ENCODE data around the gene CHRNA3.
"Not testable (repeated sequence)": the region's sequence is repeated elsewhere in the genome, so short reads cannot be mapped to it uniquely, and the experiment has no call there.

CHRNA3 gene

DNA sequence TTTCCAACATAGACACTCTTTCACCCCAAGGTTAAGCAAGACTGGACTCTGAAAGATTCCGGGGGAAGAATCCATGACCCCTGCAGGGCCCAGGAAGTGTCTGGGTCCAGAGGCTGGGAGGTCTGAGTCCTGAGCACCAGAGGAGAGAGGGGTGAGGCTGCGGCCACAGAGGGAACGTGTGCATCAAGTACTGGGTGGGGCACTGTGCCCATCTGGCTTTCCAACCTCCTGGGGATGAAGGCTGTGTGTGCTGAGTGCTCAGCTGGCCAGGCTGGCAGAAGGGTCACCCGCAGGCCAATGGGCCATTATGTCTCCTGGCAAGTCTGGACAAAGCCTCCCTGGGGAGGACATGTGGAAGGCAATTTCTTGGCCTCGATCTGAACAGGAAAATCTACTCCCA lies 3.3 kb downstream of the CHRNA3 start:
- DNase-seq (ENCODE audit: low read depth in 2 of 2), result no peak

DNA sequence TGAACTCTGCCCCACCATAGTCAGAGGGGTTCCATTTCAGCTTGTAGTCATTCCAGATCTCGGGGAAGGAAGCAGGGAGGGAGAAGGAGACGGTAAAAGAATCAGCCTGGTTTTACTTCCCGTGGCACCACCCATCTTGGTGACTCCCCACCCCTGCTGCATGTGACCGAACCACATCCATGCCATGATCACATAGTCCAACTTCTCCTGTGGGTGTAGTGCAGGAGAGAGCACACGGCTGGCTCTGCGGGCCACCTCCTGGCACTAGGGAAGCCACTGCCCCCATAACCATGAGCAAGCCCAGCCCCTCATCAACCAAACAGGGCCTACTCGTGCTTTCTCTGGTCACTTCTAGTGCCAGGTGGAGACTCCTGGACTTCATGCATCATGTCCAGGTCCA lies 3.7 kb downstream of the CHRNA3 start:
- DNase-seq (ENCODE audit: low read depth in 2 of 2), result no peak

GRCh38 chr15:78616506-78616905 lies 4.3 kb downstream of the CHRNA3 start:
- no peak for DNase-seq (ENCODE audit: low read depth in 2 of 2)

DNA sequence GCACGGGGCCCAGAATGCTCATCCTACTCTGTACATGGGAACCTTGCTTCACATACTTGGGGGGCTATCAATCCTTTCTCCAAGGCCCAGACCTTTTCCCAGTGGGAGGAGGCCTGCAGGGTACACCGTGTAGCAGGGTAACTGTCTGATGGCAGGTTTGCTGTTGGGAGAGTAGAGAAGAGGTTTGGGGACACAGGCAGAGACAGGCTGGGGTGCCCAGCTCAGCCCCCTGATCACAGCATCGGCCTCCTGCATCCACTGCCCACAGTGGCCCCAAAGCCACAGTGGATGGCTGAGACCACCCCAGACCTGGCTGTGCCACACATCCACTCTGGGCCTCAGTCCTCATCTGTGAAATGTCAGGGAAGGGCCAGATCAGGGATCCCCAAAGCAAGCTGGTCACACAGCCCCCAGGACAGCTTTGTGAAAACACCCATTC lies 5.6 kb downstream of the CHRNA3 start:
- no peak for DNase-seq (ENCODE audit: low read depth in 2 of 2)

- DNase-seq (ENCODE audit: low read depth in 2 of 2), result no peak
Measured at GRCh38 chr15:78614021-78614420, 6.8 kb downstream of the CHRNA3 start.

- not testable (repeated sequence) for DNase-seq (ENCODE audit: low read depth in 2 of 2)
Measured at GRCh38 chr15:78609551-78609950, 11.2 kb downstream of the CHRNA3 start.

DNA sequence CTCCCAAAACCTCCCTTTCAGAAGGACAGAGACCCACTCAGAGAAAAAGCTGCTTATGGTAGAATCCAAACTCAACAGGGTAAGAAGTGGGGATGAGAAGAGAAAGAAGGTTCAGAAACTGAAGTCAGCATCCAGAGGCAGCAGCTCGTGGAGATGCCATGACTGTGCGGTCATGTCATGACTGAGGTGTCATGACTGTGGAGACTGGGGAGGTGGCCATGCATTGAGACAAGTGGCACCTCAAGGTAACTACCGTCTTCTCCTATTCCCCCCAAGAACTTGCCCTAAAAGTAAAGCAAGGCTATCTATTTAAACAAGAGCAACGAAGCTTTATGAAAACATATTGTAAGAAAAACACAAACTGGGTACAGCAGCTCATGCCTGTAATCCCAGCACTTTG lies 15.1 kb downstream of the CHRNA3 start:
- no peak for DNase-seq (ENCODE audit: low read depth in 2 of 2)

DNA sequence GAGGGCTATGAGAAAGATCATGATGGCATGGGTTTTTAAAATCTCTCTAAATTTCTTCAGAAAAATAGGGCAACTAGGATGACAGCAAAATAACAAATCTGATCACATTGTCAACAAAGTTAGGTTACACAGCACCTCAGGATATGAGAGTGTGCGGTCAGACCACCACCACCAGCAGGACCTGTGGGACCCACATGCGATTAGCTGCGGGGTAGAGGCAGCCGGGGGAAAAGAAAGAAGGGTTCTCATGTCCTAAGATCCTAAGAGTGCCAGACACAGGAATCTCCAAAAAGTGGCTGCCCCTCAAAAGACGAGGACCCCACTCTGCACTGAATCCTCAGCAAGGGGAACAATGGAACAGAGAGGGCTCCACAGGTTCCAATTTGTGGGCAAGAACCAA lies 15.6 kb downstream of the CHRNA3 start:
- no peak for DNase-seq (ENCODE audit: low read depth in 2 of 2)

DNA sequence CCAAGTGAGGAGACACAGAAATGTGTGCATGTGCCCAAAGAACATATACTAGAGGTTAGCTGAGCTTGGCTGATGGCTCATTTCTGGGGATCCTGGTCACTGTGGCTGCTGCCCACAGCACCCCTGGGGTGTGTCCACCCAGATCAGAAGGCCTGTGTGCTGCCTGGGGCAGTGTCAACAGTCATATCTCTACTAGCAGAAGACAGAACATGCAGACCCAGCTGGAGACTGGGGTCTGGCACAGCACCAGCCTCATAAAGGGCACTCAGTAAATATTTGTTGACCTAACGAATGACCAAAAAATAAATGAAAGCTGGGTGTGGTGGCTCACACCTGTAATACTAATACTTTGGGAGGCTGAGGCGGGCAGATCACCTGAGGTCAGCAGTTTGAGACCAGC lies 16.4 kb downstream of the CHRNA3 start:
- no peak for DNase-seq (ENCODE audit: low read depth in 2 of 2)

DNA sequence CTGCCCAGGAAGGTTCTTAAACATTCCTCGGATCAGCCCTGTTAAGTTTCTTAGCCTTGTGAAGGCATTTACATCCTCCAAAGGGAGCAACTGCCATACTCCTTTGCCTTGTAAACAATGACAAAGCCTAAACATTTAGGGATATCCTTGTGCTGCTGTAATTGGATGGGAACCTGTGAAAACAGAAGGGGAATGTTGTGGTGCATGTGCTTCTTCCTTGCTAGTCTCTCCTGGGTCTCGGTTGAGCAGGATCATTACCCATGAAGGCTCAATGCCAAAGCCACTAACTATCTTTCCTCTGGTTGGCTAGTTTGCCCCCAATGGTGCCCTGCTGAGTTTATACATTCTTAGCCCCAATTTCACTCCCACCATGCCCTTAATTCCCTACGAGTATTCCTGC lies 17.3 kb downstream of the CHRNA3 start:
- no peak for DNase-seq (ENCODE audit: low read depth in 2 of 2)

- DNase-seq (ENCODE audit: low read depth in 2 of 2), result no peak
Measured at GRCh38 chr15:78599189-78599588, 21.6 kb downstream of the CHRNA3 start.

DNA sequence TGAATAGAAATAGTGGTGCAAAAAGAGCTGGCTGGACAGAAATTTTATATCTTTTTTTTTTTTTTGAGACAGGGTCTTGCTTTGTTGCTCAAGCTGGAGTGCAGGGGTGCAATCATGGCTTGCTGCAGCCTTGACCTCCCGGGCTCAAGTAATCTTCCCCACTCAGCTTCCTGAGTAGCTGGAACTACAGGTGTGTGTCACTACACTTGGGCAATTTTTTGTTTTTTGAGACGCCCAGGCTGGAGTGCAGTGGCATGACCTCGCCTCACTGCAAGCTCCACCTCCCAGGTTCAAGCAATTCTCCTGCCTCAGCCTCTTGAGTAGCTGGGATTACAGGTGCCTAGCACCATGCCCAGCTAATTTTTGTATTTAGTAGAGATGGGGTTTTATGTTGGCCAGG lies 22.4 kb downstream of the CHRNA3 start:
- DNase-seq (ENCODE audit: low read depth in 2 of 2), result no peak

DNA sequence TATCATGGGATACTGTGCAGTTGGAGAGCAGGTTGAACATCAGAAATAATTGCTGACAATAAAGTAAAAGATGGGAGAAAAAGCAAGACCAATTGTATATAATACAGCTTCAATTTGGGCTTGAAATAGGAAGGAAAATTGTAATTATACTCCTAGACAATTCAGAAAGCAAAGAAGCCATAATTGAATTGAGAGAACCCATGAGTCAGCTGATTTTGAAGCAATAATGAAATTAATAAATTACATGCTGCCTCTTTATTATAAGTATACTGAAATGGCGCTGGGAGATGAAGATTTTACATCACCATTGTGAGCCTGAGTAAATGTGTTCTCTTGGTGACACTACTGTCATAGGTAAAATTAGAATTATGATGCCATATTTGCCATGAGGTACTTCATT lies 23.2 kb downstream of the CHRNA3 start:
- DNase-seq (ENCODE audit: low read depth in 2 of 2), result no peak

- DNase-seq (ENCODE audit: low read depth in 2 of 2), result no peak
Measured at GRCh38 chr15:78574944-78575343, 45.9 kb downstream of the CHRNA3 start.

GRCh38 chr15:78573416-78573815 lies 47.4 kb downstream of the CHRNA3 start:
- no peak for DNase-seq (ENCODE audit: low read depth in 2 of 2)

GRCh38 chr15:78571382-78571781 lies 49.4 kb downstream of the CHRNA3 start:
- no peak for DNase-seq (ENCODE audit: low read depth in 2 of 2)

- DNase-seq (ENCODE audit: low read depth in 2 of 2), result no peak
Measured at GRCh38 chr15:78570710-78571109, 50.1 kb downstream of the CHRNA3 start.

GRCh38 chr15:78567531-78567930 lies 53.3 kb downstream of the CHRNA3 start:
- DNase-seq (ENCODE audit: low read depth in 2 of 2), result no peak

DNA sequence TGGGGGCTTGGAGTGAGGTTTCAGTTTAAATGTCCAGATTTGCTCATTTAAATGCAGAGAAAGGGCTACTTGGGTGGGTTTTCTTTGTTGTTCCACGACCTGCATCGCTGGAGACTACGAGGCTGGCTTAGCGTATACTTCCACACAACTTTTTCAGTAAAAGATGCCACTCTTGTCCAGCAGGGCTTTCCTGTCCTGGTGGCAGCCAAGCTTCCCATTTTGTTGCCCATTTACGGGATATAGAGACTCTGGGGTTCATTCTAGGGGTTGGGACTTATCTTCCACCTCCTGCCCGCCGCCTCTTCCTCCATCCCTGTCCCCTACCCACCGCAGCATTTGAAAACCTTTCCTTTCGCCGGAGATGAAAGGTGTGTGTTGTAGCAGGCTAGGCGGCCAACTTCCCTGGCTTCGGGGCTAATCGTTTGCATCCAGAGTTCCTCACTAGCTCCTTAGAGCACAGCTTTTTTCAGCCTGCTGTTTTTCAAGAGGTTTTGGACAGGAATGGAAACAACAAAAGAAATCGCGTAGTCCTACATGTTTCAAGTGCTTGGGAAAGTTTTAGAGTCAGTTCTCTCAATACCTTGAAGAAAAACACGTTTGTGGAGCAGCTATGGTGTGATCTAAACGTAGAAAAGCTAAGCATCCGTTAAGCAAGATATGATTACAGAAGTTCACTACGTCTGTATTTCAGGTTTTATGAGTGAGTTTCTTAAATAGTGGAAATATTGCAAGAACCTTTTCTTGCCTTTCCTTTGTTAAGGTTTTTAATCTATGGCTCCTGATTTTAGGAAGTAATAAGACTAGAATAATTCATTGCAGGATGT lies 54.6 kb downstream of the CHRNA3 start:
- DNase-seq (ENCODE audit: low read depth in 2 of 2), result no peak

DNA sequence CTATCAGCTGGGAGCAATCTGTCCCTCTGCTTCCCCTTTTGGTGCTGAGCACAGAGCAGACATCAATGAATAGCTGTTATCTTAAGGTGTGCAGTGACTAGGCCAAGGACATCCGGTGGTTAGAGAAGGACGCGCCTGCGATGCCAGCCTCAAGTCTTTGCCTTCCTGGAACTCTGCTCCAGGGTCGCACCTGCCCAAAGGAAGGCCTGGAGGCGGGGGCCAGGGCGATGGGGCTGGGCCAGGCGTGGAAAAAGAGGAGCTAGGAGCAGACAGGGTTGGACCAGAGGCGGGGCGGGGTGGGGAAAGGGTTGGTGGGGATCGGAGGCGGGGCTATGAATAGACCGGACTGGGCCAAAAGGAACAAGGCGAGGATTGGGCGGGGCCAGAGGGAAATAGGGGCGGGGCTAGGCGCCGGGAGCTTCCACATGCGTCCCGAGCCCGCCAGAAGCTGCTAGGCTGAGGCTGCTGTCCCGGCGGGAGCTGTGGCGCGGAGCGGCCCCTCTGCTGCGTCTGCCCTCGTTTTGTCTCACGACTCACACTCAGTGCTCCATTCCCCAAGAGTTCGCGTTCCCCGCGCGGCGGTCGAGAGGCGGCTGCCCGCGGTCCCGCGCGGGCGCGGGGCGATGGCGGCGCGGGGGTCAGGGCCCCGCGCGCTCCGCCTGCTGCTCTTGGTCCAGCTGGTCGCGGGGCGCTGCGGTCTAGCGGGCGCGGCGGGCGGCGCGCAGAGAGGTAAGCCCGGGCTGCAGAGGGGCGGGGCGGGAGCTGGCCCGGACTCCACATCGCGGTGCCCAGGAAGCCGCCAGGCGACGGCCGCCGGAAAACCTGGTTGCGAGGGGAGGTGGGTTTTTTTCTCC lies 55.5 kb downstream of the CHRNA3 start, which contains the start of gene CHRNA5:
TSS of gene CHRNA5 (plus strand) at position 424 of the 854 bp plus-strand sequence. CDS start at position 624, 200 bp downstream.
- DNase-seq (ENCODE audit: low read depth in 2 of 2), result peak; percentile 58 to 70

DNA sequence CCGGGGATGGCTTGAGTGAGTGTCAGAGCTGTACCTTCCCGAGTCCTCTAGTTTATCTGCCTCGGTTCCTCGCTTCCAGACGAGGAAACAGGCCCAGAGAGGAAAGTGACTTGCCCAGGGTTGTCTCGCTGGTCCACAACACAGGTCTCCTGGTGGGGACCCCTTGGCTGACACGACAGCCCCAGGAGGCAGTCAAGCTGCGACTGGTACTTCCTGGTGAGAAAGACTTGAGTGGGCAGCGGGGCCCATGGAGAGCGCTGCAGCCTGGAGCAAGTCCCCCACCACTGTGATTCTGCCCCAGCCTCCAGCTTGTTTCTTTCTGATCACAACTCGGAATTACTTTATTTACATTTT lies 56.1 kb downstream of the CHRNA3 start:
- DNase-seq (ENCODE audit: low read depth in 2 of 2), result no peak

DNA sequence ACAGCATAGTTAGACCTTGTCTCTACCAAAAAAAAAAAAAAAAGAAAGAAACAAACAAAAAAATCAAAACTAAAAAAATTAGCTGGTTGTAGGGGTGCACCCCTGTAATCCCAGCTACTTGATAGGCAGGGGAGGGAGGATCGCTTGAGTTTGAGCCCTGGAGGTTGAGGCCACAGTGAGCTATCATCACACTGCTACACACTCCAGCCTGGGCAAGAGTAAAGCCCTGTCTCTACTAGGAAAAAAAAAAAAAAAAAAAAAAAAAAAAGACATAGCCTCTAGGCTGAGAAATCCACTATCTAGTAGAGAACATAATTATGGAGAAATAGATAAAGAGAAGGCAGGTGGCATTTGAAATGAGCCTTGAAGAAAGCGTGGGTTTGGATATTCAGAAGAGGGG lies 57.7 kb downstream of the CHRNA3 start:
- DNase-seq (ENCODE audit: low read depth in 2 of 2), result no peak

DNA sequence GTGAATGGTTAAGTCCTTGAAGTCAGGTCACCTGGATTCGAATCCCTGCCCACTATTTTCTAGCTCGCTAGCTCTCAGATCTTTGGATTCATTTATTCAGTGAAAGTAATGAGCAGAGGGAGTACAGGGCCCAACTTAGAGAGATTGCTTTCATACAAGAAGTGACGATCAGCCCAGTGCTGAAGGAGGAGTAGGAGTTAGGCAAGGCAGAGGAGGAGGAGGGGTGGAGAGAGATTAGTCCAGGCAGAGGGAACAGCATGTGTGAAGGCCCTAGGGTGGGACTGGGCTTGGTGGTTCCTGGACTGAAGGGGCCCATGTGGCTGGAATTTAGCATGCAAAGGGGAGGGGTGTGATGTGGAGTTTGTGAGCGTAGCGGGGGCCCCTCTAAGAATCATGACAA lies 59.3 kb downstream of the CHRNA3 start:
- DNase-seq (ENCODE audit: low read depth in 2 of 2), result no peak
